Esophagus muscularis mucosa (tissue), 4 donors: ENCODE data around the gene PCNX1. TPM values are rescaled to one million over a fixed set of nuclear protein-coding genes. Genes with fewer than 3 reads are reported as not detected.

ENCODE experiments used
- DNase-seq: peaks from one replicate; pipeline ENCODE4 v3.0.0-alpha.2; 2017; ENCODE audit errors: extremely low spot score
- H3K27ac ChIP-seq, 4 donors: fragments of 200-600 bp; sonication (generic); replicated peaks in 1 of 4; 1 replicate in 3 of 4; 2 replicates in 1 of 4; pipeline ENCODE4 v1.5.1; 2016 to 2019; ENCODE audit warnings: mild to moderate bottlenecking in 1 of 4
- H3K27me3 ChIP-seq, 4 donors: fragments of 200-600 bp; sonication (generic); one replicate each; pipeline versions ENCODE4 v1.5.1 to v1.6.0; 2016 to 2019
- H3K36me3 ChIP-seq, 4 donors: fragments of 200-600 bp; sonication (generic); one replicate each; pipeline ENCODE4 v1.5.1; 2016 to 2019
- H3K4me1 ChIP-seq, 4 donors: fragments of 200-600 bp; sonication (generic); one replicate each; pipeline ENCODE4 v1.5.1; 2016 to 2019
- H3K4me3 ChIP-seq, 4 donors: fragments of 200-600 bp; sonication (generic); 1 replicate in 2 of 4; 2 replicates in 2 of 4; pipeline ENCODE4 v1.5.1; 2016 to 2019; ENCODE audit warnings: mild to moderate bottlenecking in 4 of 4, moderate library complexity in 1 of 4
- H3K9me3 ChIP-seq, 4 donors: fragments of 200-600 bp; sonication (generic); 1 replicate in 3 of 4; 2 replicates in 1 of 4; pipeline ENCODE4 v1.5.1; 2016 to 2019
- EP300 ChIP-seq: sonication (generic); formaldehyde crosslinking; IDR thresholded peaks from one replicate; pipeline ENCODE4 v1.6.1; 2017; ENCODE audit warnings: antibody characterized with exemption
- POLR2A ChIP-seq: fragments of 450-650 bp; IDR thresholded peaks from one replicate; pipeline ENCODE4 v1.6.1; 2017; ENCODE audit warnings: antibody characterized with exemption, moderate library complexity, mild to moderate bottlenecking, low read depth
- POLR2AphosphoS5 ChIP-seq, 2 donors: sonication (generic); formaldehyde crosslinking; IDR thresholded peaks; one replicate each; pipeline ENCODE4 v1.6.1; 2017; ENCODE audit warnings: antibody characterized with exemption in 2 of 2
- WGBS: methylation state at CpG from one replicate; pipeline ENCODE4 v1.1.5; 2018; 5-methylcytosine and 5-hydroxymethylcytosine counted together
- intact Hi-C: fragments of 100-400 bp; cut with DNase I; formaldehyde crosslinking; loops from one replicate; pipeline ENCODE4 v1.15.1; 2023
- total RNA-seq, 4 donors: library from RNA; depleted of rRNA; stranded (reverse); fragments of >200 nt; gene quantifications; one replicate each; pipeline versions ENCODE4 v1.1.0 to v1.2.1, GENCODE V29; 2016
- TF ChIP-seq, protein P1 (sequence below), 3 experiments: fragments of 200-600 bp in 2 of 3; fragments of 450-650 bp in 1 of 3; sonication (generic) in 2 of 3; IDR thresholded peaks; one replicate each; pipeline ENCODE4 v1.5.1; 2017 to 2019; ENCODE audit warnings: antibody characterized with exemption in 3 of 3, mild to moderate bottlenecking in 2 of 3, moderate library complexity in 1 of 3

PCNX1 gene
- total RNA-seq, 4 donors from 2014 or later = 56.3 to 62.5 (median 59.6) TPM

DNA sequence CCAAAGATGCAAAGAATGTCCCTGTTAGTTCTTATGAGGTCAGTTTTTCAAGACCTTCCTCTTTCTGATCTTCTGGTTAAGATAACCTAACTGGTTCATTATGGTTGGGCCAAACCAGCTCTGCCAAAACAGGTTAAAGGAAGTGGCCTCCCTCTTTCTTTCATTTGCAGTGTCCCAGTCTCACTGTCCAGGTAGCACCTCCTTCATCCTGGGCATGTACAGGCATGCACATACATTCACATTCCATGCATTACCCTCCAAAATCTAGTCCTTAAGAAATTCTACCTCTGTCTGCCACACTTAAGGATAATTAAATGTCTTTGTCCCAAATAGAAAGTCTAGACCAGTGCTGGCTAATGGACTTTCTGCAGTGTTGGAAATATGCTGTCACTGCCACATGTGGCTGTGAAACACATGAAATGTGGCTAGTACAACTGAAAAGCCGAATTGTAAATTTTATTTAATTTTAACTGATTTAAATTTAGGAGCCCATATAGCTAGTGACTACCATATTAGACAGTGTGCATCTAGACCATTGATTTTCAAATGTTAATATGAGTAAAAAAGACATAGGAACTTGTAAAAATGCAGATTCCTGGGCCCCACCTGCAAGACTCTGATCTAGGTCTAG lies 169.3 kb downstream of the PCNX1 start:
- intact Hi-C loops = no loop called here
- Histone ChIP-seq H3K27ac (no peak overlapping the region), H3K36me3 (peaks cover 43 to 78% (median 61%) of the 10 kb centered on the region in 4 donors), H3K4me3 (no peak overlapping the region), H3K27me3 (no peaks in the 10 kb centered on the region), H3K9me3 (peaks cover 0 to 16% (median 6%) of the 10 kb centered on the region in 4 donors), H3K4me1 (no peaks in the 10 kb centered on the region)
- DNase-seq = no peak
- WGBS = 100% methylated on average over 1 of the region's 1 CpG
- TF ChIP-seq, protein P1, sequence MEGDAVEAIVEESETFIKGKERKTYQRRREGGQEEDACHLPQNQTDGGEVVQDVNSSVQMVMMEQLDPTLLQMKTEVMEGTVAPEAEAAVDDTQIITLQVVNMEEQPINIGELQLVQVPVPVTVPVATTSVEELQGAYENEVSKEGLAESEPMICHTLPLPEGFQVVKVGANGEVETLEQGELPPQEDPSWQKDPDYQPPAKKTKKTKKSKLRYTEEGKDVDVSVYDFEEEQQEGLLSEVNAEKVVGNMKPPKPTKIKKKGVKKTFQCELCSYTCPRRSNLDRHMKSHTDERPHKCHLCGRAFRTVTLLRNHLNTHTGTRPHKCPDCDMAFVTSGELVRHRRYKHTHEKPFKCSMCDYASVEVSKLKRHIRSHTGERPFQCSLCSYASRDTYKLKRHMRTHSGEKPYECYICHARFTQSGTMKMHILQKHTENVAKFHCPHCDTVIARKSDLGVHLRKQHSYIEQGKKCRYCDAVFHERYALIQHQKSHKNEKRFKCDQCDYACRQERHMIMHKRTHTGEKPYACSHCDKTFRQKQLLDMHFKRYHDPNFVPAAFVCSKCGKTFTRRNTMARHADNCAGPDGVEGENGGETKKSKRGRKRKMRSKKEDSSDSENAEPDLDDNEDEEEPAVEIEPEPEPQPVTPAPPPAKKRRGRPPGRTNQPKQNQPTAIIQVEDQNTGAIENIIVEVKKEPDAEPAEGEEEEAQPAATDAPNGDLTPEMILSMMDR (IDR thresholded peaks at IDR 0.05) = no peak
- TF ChIP-seq POLR2A = no peak
- no peak for TF ChIP-seq POLR2AphosphoS5 (IDR thresholded peaks at IDR 0.05)
- no peak for TF ChIP-seq EP300

DNA sequence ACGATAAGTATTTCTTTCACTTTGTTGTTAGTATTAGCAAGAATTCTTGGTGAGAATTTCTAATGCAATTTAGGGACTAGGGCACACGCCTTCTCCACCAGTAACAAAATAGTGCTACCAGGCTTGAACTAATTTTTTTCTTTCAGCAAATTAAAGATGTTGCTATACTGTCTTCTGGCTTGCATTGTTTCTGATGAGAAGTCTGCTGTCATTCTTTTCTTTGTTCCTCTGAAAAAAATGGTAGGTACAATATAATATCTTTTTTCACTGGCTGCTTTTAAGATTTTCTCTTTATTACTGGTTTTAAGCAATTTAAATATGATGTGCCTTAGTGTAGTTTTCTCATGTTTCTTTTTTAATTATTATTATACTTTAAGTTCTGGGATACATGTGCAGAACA lies 171.2 kb downstream of the PCNX1 start:
- Histone ChIP-seq H3K4me1 (no peaks in the 10 kb centered on the region), H3K36me3 (peaks cover 37 to 61% (median 51%) of the 10 kb centered on the region in 4 donors), H3K4me3 (no peak overlapping the region), H3K27me3 (no peaks in the 10 kb centered on the region), H3K27ac (no peak overlapping the region), H3K9me3 (peaks cover 0 to 16% (median 6%) of the 10 kb centered on the region in 4 donors)
- no peak for DNase-seq
- WGBS = 97% methylated on average over 2 of the region's 2 CpGs
- intact Hi-C loops = no loop called here
- TF ChIP-seq POLR2A = no peak
- TF ChIP-seq, protein P1 (IDR thresholded peaks at IDR 0.05) = no peak
- no peak for TF ChIP-seq EP300
- no peak for TF ChIP-seq POLR2AphosphoS5 (IDR thresholded peaks at IDR 0.05)

DNA sequence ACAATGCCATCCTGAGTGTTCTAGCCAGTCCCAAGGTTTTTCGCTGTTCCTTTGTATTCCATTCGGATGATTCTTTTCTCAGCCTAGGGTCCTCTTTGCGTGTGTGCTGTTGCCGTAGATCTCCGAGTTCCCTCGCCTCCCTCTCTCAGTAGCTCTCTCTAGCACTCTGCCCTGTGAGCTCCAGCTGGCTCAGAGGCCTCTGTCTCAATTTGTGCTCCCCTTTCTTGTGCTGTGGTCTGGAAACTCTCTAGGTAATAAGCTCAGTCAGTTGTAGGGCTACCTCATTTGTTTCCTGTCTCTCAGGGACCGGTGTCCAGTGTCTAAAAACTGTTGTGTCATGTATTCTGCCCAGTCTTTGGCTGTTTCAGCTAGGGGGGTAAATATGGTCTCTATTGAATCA lies 179.3 kb downstream of the PCNX1 start:
- no peak for DNase-seq
- Histone ChIP-seq H3K4me3 (no peak overlapping the region), H3K4me1 (no peaks in the 10 kb centered on the region), H3K27me3 (no peaks in the 10 kb centered on the region), H3K36me3 (peaks cover 30 to 66% (median 47%) of the 10 kb centered on the region in 4 donors), H3K27ac (no peak overlapping the region), H3K9me3 (no peaks in the 10 kb centered on the region)
- WGBS = 96% methylated on average over 7 of the region's 7 CpGs
- intact Hi-C loops = no loop called here
- TF ChIP-seq EP300 (no peak), POLR2A (no peak), POLR2AphosphoS5 (IDR thresholded peaks at IDR 0.05) (no peak)
- TF ChIP-seq, protein P1 (IDR thresholded peaks at IDR 0.05) = no peak

DNA sequence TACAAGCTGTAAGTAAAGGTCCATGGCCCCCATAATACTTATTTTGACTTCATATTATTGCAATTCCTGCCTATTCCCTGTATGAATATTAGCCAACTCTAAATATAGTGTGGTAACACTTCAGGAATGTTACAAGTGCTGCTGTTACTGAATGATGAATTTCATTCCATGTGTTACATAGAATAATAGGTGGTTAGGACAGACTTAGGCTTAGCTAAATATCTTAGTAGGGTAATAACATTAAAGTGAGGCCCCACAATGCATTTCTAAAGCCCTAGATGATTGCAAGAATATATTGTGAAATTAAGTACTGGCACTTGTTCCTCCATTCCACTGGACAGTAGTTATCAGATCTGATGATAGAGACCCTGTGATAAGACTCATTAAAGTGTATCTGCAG lies 182.7 kb downstream of the PCNX1 start:
- Histone ChIP-seq H3K27ac (no peak overlapping the region), H3K27me3 (no peaks in the 10 kb centered on the region), H3K36me3 (peaks cover 21 to 79% (median 49%) of the 10 kb centered on the region in 4 donors), H3K9me3 (no peaks in the 10 kb centered on the region), H3K4me3 (no peak overlapping the region), H3K4me1 (no peaks in the 10 kb centered on the region)
- no peak for DNase-seq
- intact Hi-C loops = no loop called here
- no peak for TF ChIP-seq EP300
- TF ChIP-seq POLR2AphosphoS5 (IDR thresholded peaks at IDR 0.05) = no peak
- no peak for TF ChIP-seq POLR2A
- TF ChIP-seq, protein P1 (IDR thresholded peaks at IDR 0.05) = no peak

DNA sequence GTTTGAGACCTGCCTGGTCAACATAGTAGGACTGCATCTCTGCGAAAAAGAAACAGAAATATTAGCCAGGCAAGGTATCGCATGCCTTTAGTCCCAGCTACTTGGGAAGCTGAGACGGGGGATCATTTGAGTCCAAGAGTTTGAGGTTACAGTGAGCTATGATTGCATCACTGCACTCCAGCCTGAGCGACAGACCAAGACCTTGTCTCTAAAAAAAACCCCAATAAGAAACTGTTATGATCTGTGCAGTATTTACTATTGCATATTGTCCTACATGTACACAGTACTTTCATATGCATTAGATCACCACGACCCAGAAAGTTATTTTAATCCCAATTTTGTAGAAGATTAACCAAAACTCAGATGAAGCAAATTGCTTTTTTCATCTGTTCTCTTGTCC lies 187.5 kb downstream of the PCNX1 start:
- TF ChIP-seq POLR2A = no peak
- no peak for TF ChIP-seq POLR2AphosphoS5 (IDR thresholded peaks at IDR 0.05)
- TF ChIP-seq, protein P1 (IDR thresholded peaks at IDR 0.05) = no peak
- no peak for TF ChIP-seq EP300
- Histone ChIP-seq H3K4me1 (no peaks in the 10 kb centered on the region), H3K36me3 (peaks cover 9 to 48% (median 27%) of the 10 kb centered on the region in 4 donors), H3K27me3 (no peaks in the 10 kb centered on the region), H3K4me3 (no peak overlapping the region), H3K27ac (no peak overlapping the region), H3K9me3 (peaks cover 0 to 7% (median 2%) of the 10 kb centered on the region in 4 donors)
- intact Hi-C loops = no loop called here
- WGBS = 90% methylated on average over 5 of the region's 5 CpGs
- DNase-seq = no peak
